Measurements from ENCODE around the gene FMR1. TPM values are rescaled to one million over a fixed set of nuclear protein-coding genes. Genes with fewer than 3 reads are reported as not detected.

FMR1 gene
- total RNA-seq, 1 experiment from 2014 or later, result 26.3 TPM

Other genes with a start within 250 kb of the FMR1 start
- not detected in 2 replicates for gene FMR1NB, start 69.4 kb downstream of the FMR1 start, total RNA-seq (2014; rRNA removed; shearing (Covaris generic))

Data from H4 (cell line).